NAMALWA (cell line): ENCODE data around the gene SMG9.

Source experiments
- DNase-seq: peaks from one replicate; pipeline ENCODE4 v3.0.0-alpha.2; 2015; ENCODE audit warnings: low spot score

SMG9 gene

GRCh38 chr19:43752287-43752875 lies 2.4 kb downstream of the SMG9 start:
- DNase-seq, result no peak

- DNase-seq, result no peak
Measured at GRCh38 chr19:43751466-43752220, 3.1 kb downstream of the SMG9 start.

- DNase-seq, result no peak
Measured at GRCh38 chr19:43749898-43750297, 4.9 kb downstream of the SMG9 start.

DNA sequence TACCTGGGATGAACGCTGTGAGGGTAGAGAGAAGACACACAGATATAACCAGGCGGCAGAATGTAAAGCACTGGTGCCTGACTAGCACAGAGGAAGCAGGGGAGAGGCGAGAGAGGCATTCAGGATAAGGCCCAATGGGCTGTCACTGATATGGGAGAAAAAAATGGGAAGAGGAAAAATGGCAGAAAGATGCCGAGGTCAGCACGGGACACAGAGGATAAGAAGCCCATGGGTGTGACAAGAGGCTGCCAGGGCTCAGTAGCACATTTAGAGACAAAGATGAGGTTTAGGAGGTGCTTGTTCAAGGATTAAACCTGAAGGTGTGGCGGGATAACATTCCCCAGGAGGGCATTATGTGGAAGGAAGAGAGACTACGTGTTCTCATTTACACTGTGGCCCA lies 5.6 kb downstream of the SMG9 start:
- DNase-seq, result no peak

DNA sequence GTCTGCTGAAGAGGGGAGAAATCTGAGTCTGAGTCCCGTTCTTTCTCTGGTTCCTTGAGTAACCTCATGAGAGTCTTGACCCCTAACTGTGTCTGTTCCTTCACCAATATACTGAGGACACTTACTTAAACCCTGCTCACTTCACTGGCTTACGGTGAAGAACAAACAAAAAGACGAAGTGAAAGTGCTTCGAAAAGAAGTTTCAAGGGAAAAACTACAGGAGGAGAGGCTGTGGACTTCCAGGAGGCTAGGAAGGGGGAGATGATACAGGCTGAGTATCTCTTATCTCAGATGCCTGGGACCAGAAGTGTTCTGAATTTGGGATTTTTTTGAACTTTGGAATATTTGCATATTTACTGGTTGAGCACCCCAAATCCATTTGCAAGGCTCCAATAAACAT lies 6.1 kb downstream of the SMG9 start:
- DNase-seq, result no peak

- DNase-seq, result no peak
Measured at GRCh38 chr19:43748205-43748594, 6.6 kb downstream of the SMG9 start.

- DNase-seq, result no peak
Measured at GRCh38 chr19:43747557-43748204, 7.1 kb downstream of the SMG9 start.

- no peak for DNase-seq
Measured at GRCh38 chr19:43743059-43743458, 11.7 kb downstream of the SMG9 start.

DNA sequence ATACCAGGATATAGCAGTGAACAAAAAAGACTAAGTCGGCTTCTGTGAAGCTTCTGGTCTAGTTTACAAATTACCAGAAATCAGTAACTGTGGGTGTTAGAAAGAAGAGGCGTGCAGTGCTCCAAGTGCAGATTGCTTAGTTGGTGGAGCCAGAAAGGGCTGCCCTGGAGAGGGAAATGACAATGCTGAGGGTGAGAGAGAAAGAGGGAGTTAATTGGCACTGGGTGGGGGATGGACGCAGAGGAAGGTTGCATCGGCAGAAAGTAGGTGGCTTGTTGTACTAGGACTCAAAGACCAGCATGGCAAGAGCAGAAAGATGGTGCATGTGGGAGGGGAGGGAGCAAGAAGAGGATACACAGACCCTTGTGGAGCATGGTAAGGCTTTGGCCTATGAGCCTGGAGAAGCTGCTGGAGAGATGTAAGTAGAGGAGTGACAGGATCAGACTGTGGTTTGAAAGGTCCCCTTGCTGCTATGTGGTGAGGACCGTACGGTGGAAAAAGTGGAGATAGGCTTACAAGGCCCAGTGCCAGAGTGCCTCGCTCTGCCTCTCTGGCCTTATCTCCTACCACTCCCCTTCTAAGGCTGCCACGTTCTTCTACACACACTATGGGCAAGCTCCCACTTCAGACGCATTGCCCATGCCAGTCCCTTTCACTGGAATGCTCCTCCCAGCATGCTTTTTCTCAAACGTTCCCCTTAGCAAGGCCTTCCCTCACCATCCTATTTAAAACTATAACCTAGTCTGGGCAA lies 13.5 kb downstream of the SMG9 start:
- DNase-seq, result no peak

DNA sequence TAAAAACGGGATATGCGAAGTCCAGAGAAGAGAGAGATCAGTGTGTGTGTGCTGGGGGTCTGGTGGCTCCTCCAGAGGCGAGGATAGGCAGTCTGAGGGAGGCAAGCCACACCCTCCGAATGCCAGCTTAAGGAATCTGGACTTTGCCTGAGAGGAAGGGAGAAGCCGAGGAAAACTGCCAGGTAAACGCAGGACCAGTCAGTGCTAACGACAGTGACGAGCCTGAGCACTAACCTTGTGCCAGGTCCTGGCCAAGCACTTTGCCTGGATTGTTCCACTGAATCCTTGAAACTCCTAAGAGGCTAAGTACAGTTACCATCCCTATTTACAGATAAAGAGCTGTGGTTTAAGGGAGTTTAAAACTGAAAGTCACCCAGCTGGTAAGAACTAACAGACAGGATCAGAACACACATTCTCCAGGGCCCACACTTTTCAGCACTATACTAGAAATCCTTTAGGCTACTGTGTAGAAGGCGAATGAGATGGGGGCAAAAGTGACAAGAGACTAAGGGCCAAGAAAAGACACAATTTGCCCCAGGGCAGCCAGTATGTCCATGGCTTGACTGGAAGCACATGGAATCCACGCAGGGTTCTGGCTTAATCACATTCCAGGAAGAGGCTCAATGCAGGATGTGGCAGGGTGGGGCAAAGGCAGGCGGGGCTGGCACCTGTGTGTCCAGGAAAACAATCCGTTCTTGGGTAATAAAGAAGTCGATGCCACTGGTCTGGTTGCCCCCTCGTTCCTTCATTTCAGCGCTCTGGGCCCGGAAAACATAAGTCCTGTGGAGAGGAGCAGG lies 15.1 kb downstream of the SMG9 start:
- no peak for DNase-seq

GRCh38 chr19:43738780-43739211 lies 16.0 kb downstream of the SMG9 start:
- DNase-seq, result no peak

GRCh38 chr19:43735957-43736356 lies 18.8 kb downstream of the SMG9 start:
- no peak for DNase-seq

DNA sequence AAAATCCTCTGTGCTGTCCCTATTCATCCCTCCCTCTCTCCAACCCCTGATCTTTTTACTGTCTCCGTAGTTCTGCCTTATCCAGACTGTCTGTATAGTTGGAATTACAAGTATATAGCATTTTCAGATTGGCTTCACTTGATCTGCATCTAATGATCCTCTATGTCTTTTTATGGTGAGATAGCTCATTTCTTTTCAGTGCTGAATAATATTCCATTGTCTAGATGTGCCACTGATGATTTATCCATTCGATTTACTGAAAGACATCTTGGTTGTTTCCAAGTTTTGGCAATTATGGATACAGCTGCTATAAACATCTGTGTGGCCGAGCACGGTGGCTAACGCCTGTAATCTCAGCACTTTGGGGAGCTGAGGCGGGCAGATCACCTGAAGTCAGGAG lies 19.7 kb downstream of the SMG9 start:
- no peak for DNase-seq

GRCh38 chr19:43731846-43732245 lies 22.9 kb downstream of the SMG9 start:
- DNase-seq, result no peak

DNA sequence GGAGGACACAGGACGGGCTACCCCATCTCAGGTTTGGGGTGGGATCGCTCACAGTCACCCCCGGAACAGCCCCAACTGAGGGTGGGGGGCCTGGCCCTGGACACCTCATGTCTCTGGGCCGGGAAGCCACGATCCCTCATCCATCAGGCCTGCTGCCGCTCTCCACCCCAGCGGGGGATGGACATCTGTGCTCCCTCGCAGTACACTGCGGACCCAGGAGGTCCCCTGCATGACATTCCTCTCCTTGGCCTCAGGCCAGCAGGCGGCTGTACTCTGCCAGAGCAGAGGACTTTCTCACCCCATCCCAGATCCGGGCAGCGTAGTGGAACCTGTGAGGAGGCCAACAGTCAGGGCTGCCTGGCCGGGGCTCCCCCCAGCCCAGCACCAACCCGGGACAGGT lies 23.4 kb downstream of the SMG9 start:
- no peak for DNase-seq

DNA sequence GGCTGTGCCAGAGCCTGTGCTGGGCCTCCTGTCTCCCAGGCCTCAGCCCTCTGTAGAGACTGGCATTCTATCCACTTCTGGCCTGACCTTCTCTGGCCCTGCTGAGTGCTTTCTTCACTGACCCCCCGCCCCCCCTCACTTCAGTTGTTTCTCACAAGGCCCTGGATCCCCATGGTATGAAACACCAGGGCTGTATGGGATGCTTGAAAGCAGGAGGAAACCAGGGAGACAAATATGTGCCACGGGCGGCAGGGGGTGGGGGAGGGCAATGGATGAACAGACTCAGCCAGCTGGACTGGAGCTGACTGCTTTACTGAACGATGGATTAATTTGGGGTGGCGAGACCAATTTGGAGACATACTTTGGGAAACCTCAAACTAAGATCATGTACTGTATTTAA lies 24.8 kb downstream of the SMG9 start:
- no peak for DNase-seq

GRCh38 chr19:43727593-43727853 lies 27.2 kb downstream of the SMG9 start:
- no peak for DNase-seq

DNA sequence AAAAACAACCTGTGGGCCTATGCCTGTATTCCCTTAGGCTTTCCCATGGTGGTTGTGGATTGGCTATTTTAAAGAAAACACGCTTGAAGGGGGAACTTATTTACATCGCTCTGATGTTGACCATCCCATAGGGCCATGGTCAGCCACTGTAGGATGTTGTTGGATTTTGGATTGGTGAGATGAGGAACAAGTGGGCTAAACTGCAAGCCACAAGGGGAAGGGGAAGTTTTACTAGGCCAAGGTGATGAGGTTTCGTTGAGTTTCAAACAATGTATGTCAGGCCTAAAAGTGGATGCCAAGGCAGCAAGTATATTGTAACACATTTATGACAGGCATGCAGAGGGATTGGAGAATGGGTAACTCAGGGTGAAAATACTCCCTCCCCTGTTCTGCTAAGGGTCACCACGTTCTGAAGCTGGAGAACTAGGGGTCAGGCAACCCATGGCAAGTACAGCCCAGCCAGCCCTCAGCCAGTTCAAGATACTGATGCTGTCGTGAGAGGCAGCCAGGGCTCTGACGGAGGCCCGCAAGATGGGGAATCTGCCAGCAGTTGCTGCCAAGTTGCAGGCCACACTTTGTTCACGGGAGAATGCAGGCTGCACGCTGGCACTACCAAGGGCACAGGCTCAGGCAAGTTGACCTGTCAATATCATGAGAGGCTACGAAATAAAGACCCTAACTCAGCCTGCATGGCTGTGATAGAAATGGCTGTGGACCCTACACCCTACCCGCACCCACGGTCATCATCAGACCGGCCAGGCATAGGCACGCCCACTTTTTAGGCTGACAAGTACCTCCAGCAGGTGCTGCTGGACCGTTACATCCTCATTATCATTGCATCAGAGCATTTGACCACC lies 27.8 kb downstream of the SMG9 start:
- no peak for DNase-seq

- DNase-seq, result no peak
Measured at GRCh38 chr19:43725468-43725867, 29.3 kb downstream of the SMG9 start.

DNA sequence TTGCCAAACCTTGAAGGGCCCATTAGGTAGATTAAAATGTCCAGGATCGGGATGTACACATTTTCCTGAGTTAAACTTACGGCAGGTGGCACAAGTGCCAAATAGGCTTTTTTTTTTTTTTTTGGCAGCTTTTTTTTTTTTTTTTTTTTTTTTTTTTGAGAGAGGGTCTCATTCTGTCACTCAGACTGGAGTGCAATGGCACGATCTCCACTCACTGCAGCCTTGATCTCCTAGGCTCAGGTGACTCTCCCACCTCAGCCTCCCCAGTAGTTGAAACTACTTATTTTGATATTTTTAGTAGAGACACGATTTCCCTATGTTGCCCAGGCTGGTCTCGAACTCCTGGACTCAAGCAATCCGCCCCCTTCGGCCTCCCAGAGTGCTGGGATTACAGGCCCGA lies 29.9 kb downstream of the SMG9 start:
- no peak for DNase-seq

DNA sequence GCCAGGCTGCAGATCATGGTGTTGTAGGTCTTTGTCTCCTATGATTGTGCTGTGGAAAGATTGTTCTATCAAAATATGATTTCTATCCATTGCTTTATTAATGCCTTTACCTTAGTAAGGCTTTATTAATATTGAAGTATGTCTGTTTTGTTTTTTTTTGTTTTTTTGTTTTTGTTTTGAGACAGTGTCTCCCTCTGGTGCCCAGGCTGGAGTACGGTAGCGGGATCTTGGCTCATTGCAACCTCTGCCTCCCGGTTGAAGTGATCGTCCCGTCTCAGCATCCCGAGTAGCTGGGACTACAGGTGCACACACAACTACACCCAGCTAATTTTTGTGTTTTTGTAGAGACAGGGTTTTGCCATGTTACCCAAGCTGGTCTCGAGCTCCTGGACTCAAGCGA lies 31.2 kb downstream of the SMG9 start:
- no peak for DNase-seq
